Breast epithelium (tissue), 3 donors: ENCODE results near the gene LAGE3.
"Not testable (repeated sequence)": the region's sequence is repeated elsewhere in the genome, so short reads cannot be mapped to it uniquely, and the experiment has no call there.

Experiments used
- POLR2A ChIP-seq: fragments of 450-650 bp; IDR thresholded peaks from one replicate; pipeline ENCODE4 v1.6.1; 2016; ENCODE audit warnings: antibody characterized with exemption, mild to moderate bottlenecking, moderate library complexity
- TF ChIP-seq, protein P1 (sequence below), 3 donors: fragments of 450-650 bp; IDR thresholded peaks; one replicate each; pipeline ENCODE4 v1.5.1; 2016 to 2017; ENCODE audit warnings: antibody characterized with exemption in 3 of 3, mild to moderate bottlenecking in 3 of 3, moderate library complexity in 3 of 3

DNA sequence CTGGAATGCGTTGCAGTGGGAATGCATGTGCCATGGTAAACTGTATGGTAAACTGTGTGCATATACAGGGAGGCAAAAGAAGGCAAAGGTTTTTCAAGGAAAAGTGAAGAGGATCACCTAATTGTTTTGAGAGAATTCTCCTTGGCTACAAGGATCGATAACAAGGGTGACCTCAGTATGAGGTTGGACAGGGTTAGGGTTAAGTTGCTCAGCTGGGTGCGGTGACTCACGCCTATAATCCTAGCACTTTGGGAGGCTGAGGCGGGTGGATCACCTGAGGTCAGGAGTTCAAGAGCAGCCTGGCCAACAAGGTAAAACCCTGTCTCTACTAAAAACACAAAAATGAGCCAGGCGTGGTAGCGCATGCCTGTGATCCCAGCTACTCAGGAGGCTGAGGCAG, 22.3 kb upstream of the LAGE3 start:
- TF ChIP-seq, protein P1, sequence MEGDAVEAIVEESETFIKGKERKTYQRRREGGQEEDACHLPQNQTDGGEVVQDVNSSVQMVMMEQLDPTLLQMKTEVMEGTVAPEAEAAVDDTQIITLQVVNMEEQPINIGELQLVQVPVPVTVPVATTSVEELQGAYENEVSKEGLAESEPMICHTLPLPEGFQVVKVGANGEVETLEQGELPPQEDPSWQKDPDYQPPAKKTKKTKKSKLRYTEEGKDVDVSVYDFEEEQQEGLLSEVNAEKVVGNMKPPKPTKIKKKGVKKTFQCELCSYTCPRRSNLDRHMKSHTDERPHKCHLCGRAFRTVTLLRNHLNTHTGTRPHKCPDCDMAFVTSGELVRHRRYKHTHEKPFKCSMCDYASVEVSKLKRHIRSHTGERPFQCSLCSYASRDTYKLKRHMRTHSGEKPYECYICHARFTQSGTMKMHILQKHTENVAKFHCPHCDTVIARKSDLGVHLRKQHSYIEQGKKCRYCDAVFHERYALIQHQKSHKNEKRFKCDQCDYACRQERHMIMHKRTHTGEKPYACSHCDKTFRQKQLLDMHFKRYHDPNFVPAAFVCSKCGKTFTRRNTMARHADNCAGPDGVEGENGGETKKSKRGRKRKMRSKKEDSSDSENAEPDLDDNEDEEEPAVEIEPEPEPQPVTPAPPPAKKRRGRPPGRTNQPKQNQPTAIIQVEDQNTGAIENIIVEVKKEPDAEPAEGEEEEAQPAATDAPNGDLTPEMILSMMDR (IDR thresholded peaks at IDR 0.05) = not testable (repeated sequence)
- not testable (repeated sequence) for TF ChIP-seq POLR2A
